Mesodermal cell (in vitro differentiated cells): ENCODE results near the gene SRRT.
"Not testable (repeated sequence)": the region's sequence is repeated elsewhere in the genome, so short reads cannot be mapped to it uniquely, and the experiment has no call there.

Source experiments
- H3K27ac ChIP-seq: 2 replicates; pipeline ENCODE4 v1.7.0; 2013; ENCODE audit warnings: mild to moderate bottlenecking, low read depth, low read length, moderate library complexity; ENCODE audit not compliant: severe bottlenecking
- H3K36me3 ChIP-seq: 2 replicates; pipeline ENCODE4 v1.7.1; 2013; ENCODE audit warnings: mild to moderate bottlenecking, low read length, moderate library complexity; ENCODE audit not compliant: control insufficient read depth, insufficient read depth
- H3K4me1 ChIP-seq: one replicate; pipeline ENCODE4 v1.7.1; 2013; ENCODE audit warnings: mild to moderate bottlenecking, low read length; ENCODE audit not compliant: insufficient read depth, control insufficient read depth, poor library complexity, severe bottlenecking
- H3K4me3 ChIP-seq: 2 replicates; pipeline ENCODE4 v1.7.0; 2013; ENCODE audit warnings: low read length, control low read depth, mild to moderate bottlenecking; ENCODE audit not compliant: insufficient read depth, poor library complexity, severe bottlenecking; ENCODE audit errors: extremely low read depth
- H3K9me3 ChIP-seq: 2 replicates; pipeline ENCODE4 v1.7.1; 2013; ENCODE audit warnings: mild to moderate bottlenecking, low read length, moderate library complexity; ENCODE audit not compliant: control insufficient read depth
- WGBS, 2 experiments: methylation state at CpG; one replicate each; pipeline ENCODE4 v1.1.5; 2013; ENCODE audit warnings: missing lambda C conversion rate in 2 of 2; ENCODE audit not compliant: insufficient coverage in 2 of 2; 5-methylcytosine and 5-hydroxymethylcytosine counted together

SRRT gene

DNA sequence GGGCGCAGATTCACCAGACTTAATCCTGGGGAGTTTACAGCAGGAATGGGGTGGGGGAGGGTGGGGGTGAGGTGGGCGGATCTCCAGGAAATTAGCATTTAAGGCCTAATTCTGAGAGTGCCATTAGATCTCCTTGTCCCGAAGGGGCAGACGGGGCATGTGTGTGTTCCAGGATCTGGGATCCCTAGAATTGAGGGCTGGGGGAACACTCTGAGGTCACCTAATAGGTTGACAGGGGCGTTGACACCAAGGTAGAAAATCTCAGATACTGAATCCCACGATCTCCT is 38.1 kb upstream of the SRRT start:
- Histone ChIP-seq H3K4me1 (peaks cover 12% of the 10 kb centered on the region), H3K27ac (peak overlapping the region; percentile 87), H3K9me3 (no peaks in the 10 kb centered on the region), H3K36me3 (no peaks in the 10 kb centered on the region), H3K4me3 (peak overlapping the region; percentile 27)
- WGBS, 2 experiments = 5 to 12% methylated on average over 2 of the region's 6 CpGs

DNA sequence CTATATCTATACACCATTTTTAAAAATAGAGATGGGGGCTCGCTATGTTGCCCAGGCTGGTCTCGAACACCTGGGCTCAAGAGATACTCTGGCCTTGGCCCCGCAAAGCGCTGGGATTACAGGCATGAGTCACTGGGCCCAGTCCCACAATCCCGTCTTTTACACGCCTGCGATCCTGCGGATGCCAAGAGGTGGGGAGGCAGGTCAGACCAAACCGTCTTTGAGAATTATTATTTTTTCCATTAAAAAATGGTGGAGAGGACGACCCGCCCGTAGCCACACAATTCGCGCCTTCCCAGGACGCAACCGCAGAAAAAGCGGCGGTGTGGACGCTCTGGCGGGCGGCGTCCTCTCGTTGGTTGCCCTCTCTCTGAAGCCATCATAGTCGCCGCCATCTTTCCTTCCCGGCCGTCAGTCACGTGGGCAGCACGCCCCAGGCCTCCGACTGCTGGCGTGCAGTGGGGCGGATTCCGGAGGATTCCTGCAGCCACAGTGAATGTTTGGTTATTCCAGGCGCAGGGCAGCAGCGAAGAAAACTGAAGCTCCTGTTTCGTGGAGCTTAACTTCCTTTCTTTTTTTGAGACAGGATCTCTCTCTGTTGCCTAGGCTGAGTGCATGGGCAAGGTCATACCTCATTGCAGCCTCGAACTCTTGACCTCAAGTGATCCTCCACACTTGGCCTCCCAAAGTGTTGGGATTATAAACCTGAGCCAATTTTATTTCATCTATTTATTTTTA is 37.6 kb upstream of the SRRT start:
- H3K27ac ChIP-seq = peak overlapping the region; percentile 87
- peaks cover 12% of the 10 kb centered on the region for H3K4me1 ChIP-seq
- WGBS, 2 experiments = 1 to 6% methylated on average over 34 to 37 of the region's 37 CpGs
- no peaks in the 10 kb centered on the region for H3K36me3 ChIP-seq
- peak overlapping the region; percentile 27 for H3K4me3 ChIP-seq
- no peaks in the 10 kb centered on the region for H3K9me3 ChIP-seq

DNA sequence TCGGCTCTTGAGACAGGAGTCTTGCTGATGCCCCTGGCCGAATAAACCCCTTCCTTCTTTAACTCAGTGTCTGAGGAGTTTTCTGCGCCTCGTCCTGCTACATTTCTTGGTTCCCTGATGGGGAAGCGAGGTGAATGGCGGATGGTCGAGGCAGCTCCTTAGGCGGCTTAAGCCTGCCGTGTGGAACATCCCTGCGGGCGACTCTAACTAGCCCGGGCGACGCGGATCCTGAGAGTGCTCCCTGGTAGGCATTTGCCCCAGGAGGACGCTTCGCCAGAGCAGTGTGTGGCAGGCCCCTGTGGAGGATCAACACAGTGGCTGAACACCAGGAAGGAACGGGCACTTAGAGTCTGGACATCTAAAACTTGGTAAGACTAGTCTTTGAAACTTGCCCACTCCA is 35.5 kb upstream of the SRRT start:
- H3K27ac ChIP-seq = no peak overlapping the region
- H3K4me3 ChIP-seq = no peak overlapping the region
- peaks cover 12% of the 10 kb centered on the region for H3K4me1 ChIP-seq
- H3K36me3 ChIP-seq = no peaks in the 10 kb centered on the region
- H3K9me3 ChIP-seq = no peaks in the 10 kb centered on the region
- WGBS, 2 experiments = 96 to 99% methylated on average over 12 to 18 of the region's 18 CpGs

DNA sequence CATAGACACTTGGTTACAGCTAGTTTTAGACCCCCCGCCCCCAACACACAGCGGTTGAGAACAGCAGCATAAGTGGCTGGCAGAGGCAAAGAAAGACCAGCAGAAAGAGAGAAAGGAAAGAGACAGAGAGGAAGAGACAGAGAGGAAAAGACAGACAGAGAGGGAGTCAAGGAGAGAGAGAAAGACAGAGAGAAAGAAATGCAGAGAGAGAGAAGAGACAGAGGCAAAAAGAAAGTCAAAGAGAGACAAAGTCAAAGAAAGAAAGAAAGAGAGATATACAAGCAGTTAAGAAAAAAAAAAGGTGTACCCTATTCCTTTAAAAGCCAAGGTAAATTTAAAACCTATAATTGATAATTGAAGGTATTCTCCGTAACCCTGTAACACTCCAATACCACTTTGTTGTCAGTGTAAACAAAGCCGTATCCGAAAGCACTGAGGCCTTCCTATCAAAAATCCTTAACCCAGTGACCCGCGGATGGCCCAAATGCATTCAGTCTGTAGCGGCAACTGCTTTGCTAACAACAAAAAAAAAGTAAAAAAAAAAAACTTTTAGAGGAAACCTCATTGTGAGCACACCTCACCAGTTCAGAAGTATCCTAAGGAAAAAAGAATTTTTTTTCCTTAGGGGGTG is 34.3 kb upstream of the SRRT start:
- no peak overlapping the region for H3K27ac ChIP-seq
- no peak overlapping the region for H3K4me3 ChIP-seq
- no peaks in the 10 kb centered on the region for H3K36me3 ChIP-seq
- H3K9me3 ChIP-seq = no peaks in the 10 kb centered on the region
- peaks cover 12% of the 10 kb centered on the region for H3K4me1 ChIP-seq
- WGBS, 2 experiments = 33 to 75% methylated on average over 2 to 5 of the region's 8 CpGs

DNA sequence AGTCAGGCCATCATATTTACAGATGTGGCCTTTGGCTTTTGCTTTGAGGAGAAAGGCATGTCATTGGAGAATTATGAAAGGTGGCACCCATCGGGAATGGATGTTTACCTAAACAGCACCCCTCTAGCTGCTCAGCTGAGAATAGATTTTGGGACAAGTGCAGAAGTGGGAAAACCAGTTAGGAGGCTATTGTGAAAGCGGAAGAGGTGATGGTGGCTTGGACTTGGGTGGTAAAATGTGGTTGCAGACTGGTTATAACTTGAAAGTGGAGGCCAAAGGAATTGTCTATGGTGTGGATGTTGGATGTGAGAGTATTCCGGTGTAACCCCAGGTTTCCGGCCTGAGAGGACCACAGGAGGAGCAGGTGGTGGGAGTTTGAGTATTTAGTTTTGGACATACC is 27.5 kb upstream of the SRRT start:
- 96% methylated on average over 3 to 4 of the region's 4 CpGs for WGBS, 2 experiments
- Histone ChIP-seq H3K36me3 (no peaks in the 10 kb centered on the region), H3K27ac (no peak overlapping the region), H3K4me3 (no peak overlapping the region), H3K4me1 (no peaks in the 10 kb centered on the region), H3K9me3 (no peaks in the 10 kb centered on the region)

DNA sequence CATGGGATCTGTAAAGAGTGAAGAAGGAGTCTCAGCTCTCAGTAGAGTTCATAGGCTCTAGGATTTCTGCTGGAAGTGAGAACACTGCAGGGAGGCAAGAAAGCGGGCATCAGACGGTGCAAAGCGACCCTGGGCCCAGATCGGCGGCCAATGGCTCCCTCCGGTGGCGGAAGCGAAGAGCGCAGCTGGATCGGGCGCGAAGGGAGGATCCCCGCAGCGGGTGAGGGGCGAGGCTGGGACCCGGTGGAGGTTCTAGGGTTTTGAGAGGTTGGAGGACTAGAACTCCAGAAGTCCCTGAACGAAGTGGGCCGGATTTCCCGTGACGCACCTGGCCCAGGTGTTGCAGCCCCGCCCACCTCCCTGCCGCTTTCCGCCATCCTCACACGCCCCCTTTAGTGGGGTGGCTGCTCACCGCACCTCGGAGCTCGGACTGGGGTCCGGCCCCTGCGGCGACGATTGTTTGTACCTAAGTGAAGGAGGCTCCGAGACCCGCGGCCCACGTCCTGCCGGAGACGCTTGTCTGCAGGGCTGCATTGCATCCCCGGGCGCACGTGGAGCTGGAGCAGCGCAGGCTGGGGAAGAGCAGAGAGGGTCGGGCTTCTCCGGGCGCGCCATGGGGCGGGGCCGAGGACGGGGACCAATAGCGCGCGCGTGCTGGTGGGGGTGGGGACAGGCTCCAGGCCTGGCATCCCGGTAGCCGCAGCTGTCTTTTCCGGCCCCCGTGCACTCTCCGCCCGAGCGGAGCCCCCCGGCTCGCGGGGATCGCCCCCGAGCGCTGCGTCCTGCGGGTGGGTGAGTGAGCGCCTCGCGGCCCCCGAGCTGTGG is 22.6 kb upstream of the SRRT start, which contains the start of gene SLC12A9:
SLC12A9 (plus strand) TSS at position 666 of the 825 bp plus-strand sequence. CDS start 1,485 bp downstream, outside the sequence.
- Histone ChIP-seq H3K4me3 (peak within 1 kb of the TSS; percentile 76), H3K27ac (no peak within 1 kb of the TSS), H3K4me1 (peaks cover 8% of the 10 kb centered on the region), H3K36me3 (peaks cover 14% of the 10 kb centered on the region), H3K9me3 (no peaks in the 10 kb centered on the region)
- 0 to 1% methylated on average over 46 to 61 of the region's 71 CpGs for WGBS, 2 experiments

DNA sequence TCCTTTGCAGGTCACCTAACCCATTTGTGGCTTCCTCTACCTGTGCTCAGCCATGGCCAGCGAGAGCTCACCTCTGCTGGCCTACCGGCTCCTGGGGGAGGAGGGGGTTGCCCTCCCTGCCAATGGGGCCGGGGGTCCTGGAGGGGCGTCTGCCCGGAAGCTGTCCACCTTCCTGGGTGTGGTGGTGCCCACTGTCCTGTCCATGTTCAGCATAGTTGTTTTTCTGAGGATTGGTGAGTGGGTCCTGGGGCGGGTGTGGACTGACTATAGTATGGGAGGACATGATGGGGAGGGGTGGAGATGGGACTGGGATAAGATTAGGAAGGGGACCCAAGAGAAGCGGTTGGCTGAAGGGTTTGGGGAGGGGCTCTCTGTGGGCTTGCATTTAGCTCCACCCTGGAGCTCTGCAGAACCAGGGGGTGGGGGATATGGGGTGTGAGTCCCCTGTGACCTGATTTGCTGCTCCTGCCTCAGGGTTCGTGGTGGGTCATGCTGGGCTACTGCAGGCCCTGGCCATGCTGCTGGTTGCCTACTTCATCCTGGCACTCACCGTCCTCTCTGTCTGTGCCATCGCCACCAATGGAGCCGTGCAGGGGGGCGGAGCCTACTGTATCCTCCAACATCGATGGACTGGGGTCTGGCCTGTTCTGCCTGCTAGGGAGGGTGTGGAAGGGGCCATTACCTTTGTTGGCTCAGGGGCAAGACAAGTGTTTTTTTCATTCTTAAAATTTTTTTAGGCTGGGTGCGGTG is 20.6 kb upstream of the SRRT start:
- H3K36me3 ChIP-seq = peaks cover 17% of the 10 kb centered on the region
- H3K4me3 ChIP-seq = no peak overlapping the region
- 90 to 97% methylated on average over 7 to 12 of the region's 14 CpGs for WGBS, 2 experiments
- no peak overlapping the region for H3K27ac ChIP-seq
- H3K9me3 ChIP-seq = no peaks in the 10 kb centered on the region
- H3K4me1 ChIP-seq = peaks cover 8% of the 10 kb centered on the region

DNA sequence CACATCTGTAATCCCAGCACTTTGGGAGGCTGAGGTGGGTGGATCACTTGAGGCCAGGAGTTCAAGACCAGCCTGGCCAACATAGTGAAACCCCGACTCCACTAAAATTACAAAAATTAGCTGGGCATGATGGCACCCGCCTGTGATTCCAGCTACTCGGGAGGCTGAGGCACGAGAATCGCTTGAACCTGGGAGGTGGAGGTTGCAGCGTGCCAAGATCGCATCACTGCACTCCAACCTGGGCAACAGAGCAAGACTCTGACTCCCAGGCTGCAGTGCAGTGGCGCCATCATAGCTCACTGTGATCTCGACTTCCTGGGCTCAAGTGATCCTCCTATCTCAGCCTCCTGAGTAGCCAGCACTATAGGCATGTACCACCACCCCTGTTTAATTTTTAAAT is 20.0 kb upstream of the SRRT start:
- not testable (repeated sequence) for H3K4me1 ChIP-seq, H3K9me3 ChIP-seq, H3K27ac ChIP-seq, H3K4me3 ChIP-seq
- H3K36me3 ChIP-seq = peaks cover 17% of the 10 kb centered on the region
- 90 to 95% methylated on average over 7 to 9 of the region's 9 CpGs for WGBS, 2 experiments

DNA sequence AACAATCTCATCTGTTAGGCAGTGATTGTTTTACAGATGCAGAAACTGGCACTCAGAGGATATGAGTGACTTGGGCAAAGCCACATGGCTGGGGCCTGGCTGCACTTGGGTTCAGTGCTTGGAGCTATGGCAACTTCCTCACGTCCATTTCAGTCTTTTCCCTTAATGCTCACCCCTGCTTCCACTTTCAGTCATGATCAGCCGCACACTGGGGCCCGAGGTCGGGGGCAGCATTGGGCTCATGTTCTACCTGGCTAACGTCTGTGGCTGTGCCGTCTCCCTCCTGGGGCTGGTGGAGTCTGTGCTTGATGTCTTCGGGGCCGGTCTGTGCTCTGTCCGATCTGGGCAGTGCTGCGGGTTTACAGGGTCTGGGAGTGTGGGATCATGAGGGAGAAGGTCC is 19.4 kb upstream of the SRRT start:
- no peak overlapping the region for H3K4me3 ChIP-seq
- H3K27ac ChIP-seq = no peak overlapping the region
- H3K9me3 ChIP-seq = no peaks in the 10 kb centered on the region
- peaks cover 8% of the 10 kb centered on the region for H3K4me1 ChIP-seq
- WGBS, 2 experiments = 93 to 97% methylated on average over 8 to 9 of the region's 10 CpGs
- H3K36me3 ChIP-seq = peaks cover 22% of the 10 kb centered on the region

DNA sequence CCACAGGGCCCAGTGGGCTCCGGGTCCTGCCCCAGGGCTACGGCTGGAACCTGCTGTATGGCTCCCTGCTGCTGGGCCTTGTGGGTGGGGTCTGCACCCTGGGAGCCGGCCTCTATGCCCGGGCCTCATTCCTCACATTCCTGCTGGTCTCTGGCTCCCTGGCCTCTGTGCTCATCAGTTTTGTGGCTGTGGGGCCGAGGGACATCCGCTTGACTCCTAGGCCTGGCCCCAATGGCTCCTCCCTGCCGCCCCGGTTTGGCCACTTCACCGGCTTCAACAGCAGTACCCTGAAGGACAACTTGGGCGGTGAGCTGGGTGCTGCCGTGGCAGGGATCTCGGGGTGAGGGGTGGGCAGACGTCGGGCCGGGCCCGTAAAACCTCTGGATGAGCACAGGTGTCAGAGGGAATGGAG is 18.0 kb upstream of the SRRT start:
- H3K27ac ChIP-seq = peak overlapping the region; percentile 36
- H3K4me3 ChIP-seq = no peak overlapping the region
- peaks cover 34% of the 10 kb centered on the region for H3K36me3 ChIP-seq
- WGBS, 2 experiments = 76 to 81% methylated on average over 16 of the region's 16 CpGs
- no peaks in the 10 kb centered on the region for H3K9me3 ChIP-seq
- H3K4me1 ChIP-seq = peaks cover 8% of the 10 kb centered on the region
